HG03520 (cell line): ENCODE results near the gene CFAP20.

Source experiments
- ATAC-seq: cut with Tn5 transposase; IDR thresholded peaks from one replicate; pipeline ENCODE4 v1.9.1; 2021; ENCODE audit warnings: mild to moderate bottlenecking, moderate library complexity; ENCODE audit not compliant: unreplicated experiment

The CFAP20 gene

GRCh38 chr16:58125041-58125440 is 4.1 kb downstream of the CFAP20 start:
- ATAC-seq: no peak

DNA sequence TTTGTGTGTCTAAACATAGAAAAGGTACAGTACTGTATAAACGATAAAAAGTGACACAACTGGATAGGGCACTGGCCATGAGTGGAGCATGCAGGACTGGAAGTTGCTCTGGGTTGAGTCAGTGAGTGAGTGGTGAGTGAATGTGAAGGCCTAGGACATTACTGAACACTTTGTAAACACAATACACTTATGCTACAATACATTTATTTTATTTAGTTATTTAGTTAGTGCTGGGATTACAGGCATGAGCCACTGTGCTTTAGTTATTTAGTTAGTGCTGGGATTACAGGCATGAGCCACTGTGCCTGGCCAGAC is 4.6 kb downstream of the CFAP20 start:
- ATAC-seq: no peak

GRCh38 chr16:58123896-58124600 is 5.1 kb downstream of the CFAP20 start:
- no peak for ATAC-seq

GRCh38 chr16:58121132-58121531 is 8.0 kb downstream of the CFAP20 start:
- ATAC-seq: no peak

GRCh38 chr16:58120234-58120633 is 8.9 kb downstream of the CFAP20 start:
- no peak for ATAC-seq

DNA sequence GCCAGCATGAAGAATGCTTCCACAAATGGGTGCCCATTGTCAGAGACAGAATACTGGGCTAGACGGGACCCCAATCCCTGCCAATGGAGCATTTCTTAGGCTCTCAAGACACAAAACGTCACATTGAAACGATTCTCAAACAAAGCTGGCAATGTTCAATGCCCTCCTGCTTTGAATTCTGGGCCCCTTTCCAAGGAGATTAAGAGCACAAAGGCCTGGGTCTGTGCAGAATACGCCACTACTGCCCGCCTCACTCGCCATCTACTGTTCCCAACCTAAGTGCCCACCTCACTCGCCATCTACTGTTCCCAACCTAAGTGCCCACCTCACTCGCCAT is 9.7 kb downstream of the CFAP20 start:
- no peak for ATAC-seq

DNA sequence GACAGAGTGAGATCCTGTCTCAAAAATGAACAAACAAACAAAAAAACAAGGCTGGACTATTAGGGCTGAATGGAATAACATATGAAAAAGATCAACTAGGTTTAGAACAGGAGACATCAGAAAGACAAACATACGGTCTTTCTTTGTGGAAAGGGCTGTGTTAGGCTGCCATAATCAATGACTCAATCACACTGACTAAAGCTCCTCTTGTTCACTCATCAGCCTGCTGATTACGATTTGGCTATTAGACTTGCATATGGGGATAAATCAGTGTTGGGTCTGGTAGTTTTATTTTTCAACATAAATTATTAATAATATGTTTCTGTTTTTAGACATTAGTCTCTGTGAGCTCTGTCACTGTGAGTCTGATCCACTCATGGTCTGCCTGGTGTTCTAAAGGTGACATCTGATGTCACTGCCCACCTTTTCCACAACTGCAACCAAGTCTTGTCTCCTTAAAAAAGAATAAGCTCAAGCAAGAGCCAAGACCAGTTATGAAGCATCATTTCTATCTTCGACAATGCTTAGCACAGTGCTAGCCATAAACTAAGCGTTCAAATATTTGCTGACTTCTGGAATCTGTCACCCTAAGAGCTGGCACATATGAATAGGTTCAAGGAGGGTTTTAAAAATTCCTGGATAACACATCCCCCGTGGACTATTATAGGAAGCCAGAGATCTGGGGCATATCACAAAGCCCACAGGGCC is 10.2 kb downstream of the CFAP20 start:
- ATAC-seq: no peak

DNA sequence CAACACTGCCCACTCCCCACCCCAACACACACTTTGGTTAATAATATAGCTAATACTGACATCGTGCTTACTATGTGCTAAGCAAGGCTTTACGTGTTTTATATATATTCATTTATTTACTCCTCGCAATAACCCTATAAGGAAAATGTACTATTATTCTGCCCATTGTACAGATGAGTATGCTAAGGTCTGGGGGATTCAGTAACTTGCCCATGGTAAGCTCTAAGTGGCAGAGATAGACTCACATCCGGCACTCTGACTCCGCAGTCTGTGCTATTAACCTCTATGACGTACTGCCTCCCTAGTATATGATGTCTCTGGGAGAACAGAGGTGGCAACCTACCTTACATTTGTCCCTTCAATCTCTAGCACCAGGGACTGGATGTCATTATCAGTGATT is 12.7 kb downstream of the CFAP20 start:
- no peak for ATAC-seq

GRCh38 chr16:58116081-58116480 is 13.1 kb downstream of the CFAP20 start:
- ATAC-seq: no peak

DNA sequence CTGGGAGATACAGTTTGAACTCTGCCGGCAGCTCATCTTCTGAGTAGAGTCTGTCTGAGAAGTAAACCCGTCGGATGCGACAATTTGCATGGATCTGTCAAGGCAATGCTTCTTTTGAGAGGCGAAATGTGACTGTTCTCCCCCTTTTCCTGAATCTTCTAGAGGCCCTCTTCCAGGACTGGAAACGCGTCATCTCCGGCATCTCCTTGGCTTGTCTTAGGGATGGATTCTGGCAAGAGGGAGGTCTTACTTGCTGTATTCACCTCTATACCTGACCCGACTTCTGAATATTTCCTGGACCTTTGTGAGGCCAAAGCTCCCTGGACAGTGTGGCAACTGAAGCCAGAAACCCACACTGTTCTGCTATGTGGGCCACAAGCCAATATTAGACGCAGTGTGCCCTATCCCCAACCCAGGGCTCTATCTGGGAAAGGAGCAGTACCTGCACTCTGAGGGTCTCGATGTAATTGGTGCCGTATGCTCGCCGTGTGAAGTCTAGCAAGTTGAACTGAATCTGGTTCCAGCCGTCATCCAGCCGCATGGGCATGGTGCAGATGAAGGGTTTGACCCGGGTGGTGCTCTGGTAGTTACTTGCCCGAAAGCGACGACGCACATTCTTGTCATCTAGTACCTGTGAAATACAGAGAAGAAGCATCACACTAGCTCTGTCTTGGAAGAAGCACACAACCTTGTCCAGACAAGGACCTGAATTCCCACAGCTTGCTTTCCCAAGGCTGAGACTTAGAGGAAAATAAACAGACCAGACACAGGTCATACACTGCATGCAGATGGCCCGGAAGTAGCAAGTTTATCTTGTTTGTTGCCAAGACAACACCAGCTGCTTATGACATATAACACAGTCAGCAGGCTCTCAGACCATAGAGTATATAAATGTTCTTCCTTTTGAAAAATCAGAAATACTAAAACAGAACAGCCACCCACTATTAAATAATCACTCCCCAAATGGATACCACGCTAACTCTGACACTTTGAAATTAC is 14.1 kb downstream of the CFAP20 start:
- ATAC-seq: no peak

GRCh38 chr16:58111302-58111627 is 17.9 kb downstream of the CFAP20 start:
- no peak for ATAC-seq

DNA sequence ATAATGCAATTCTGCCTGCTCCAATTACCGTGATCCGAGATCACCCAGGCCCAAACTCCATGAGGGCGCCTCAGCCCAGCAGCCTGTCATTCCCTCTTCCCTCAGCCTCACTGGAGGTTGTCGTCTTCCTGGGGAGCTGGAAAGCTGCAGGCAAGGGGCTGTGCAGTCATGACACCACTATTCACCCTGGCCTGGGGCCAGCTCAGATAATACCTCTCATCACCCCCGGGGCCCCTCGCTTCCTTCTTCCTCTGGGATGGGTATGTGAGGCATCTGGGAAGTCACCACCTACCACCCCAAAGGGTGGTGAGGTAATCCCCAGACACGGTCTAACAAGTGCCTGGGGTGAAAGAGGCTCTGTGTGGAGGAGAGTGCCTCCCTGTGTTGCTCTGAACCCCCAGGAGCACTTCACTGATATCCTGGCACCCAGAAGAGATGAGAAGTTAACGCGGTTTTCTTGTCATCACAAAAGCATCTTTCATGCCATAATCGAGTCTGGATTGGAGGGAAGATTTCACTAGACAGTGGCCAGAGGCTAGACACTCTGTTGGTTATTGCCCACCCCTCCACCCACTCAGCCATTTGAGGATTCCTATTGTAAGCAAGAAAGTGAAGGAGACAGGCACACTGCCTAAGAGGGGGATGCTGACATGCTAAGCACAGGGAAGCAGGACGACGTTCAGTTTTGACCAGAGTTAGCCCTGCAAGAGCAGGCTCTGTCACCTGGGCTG is 18.4 kb downstream of the CFAP20 start:
- ATAC-seq: no peak

DNA sequence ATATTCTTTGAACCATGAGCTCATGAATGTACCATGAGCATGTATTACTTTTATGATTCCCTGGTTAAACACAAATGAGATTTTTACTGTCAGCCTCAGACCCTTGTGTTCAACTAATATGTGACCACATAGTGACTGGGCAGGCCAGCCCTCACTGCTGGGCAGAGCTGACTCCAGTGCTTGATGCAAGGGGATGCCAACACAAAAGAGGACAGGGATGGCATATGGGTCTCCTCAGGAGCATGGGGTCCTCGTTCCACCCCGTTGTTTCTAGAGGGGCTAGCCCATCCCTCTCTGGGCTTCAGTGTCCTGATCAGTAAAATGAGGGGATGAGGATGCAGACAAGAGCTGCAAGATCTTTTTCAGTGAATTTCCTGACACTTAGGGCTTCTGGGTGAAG is 19.3 kb downstream of the CFAP20 start:
- no peak for ATAC-seq

DNA sequence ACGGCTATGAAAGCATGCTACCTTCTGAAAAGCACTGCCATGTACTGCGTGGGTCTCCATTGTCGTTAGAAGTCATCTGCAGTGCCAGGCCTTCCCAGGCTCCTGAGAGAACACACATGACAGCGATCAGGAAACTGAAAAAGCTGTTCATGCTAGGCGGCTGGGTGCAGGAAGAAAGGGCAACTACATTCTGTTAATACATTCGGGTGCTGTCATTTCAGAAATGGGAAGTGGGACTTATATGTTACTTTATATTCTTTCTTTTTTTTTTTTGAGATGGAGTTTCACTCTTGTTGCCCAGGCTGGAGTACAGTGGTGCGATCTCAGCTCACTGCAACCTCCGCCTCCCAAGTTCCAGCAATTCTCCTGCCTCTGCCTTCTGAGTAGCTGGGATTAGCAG is 19.9 kb downstream of the CFAP20 start:
- ATAC-seq: no peak

DNA sequence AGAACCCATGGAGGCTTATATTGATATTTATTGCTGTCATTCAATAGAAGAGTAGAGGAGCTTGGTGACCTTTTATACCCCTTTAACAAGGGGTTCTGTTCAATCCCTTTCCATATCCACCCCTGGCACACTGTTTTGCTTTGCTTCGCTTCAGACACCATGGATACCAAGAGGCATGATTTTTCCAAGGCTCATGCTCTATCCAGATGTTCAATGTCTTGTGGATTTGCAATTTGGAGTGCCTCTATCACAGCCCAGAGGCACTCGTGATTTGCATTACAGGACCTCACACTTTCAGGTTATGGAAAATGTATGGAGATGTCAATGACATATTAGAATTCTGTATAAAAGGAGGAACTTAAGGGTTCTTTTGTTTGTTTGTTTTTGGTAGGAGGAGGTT is 21.5 kb downstream of the CFAP20 start:
- ATAC-seq: no peak

DNA sequence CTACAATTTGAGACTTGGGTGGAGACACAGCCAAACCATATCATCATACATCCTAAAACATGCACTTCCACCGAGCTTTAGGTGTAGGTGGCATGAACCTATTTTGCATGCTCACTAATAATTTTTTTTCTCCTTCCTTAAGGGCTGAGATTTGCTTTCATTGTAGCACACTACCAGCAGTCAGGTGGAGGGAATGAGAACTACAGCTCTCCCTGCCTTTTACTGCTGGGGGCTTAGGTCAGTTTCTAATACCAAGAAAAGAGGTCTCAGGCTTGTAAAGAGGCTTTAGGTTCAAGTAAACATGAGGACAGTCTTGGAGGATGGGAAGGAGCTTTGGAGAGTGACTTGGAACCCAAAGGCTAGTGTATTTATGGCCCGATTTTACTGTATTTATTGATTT is 22.0 kb downstream of the CFAP20 start:
- ATAC-seq: no peak

DNA sequence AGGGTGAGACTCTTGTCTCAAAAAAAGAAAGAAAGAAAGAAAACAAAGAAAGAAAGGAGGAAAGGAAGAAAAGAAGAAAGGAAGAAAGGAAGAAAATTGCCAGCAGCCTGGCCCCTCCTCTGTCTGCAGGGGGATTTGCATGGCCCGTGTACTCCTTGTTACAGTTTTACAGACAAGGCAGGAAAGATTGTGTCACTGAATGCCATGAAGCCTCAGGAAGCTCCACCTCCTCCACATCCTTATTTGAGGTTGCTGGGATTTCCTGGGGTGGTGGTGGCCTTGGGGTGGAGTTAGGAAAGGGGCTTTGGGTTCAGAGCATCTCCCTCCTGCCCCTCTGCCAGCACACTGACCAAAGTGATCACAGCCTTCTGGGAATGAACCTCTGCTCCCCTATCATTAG is 23.6 kb downstream of the CFAP20 start:
- no peak for ATAC-seq

GRCh38 chr16:58102665-58103392 is 26.4 kb downstream of the CFAP20 start:
- peak; percentile 64 for ATAC-seq

DNA sequence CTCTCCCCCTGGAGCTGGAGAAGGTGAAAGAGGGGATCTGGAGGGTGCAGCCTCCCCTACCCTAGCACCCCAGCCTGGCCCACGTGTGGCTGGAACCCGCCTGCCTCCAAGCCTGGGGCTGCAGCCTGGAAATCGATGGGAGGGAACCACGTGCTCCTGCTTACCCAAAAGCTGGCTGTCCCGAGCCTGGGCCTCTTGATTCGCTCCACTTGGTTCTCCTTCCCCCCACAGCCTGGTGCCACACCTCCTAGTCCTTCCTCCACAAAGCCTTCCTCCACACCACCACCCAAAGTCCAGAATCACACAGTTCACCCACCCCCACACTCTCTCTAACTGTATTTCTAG is 29.3 kb downstream of the CFAP20 start:
- no peak for ATAC-seq

DNA sequence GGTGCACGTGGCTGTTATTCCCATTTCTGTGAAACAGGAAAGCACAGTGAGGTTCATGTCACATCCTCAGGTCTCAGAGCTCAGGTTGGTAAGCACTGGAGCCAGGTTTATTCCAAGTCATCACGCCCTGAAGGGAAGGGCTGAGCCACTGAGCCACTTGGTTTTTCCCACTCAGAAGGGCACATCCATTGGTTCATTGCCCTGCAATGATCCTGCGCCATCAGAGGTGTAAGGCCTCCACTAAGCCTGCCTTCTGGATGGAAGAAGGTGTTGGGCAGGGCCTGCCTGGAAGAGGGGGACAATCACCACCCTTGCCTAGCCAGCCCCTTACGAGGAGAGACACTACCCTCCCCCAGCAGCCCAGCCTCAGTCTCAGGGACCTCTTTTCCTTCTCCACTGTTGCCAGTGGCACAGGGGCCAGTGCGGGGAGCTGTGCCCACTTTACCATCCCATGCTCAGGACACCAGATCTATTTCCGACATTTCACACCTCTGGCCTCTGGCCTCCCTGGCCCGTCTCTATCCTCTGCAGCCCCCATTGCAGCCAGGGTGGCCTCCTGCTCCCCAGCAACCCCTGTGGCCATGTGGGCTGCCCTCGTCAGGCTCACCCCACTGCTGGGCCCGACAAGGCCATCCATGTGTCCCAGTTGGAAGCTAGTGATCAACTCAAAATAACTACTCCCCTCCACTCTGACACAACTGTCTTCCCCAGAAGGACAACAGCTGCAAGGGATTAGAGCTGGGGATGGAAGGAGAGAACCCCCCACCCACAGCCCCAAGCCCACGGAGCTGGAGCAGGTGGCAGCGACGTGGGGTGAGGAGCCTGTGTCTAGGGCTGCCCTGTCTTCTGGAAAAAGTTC is 29.9 kb downstream of the CFAP20 start:
- no peak for ATAC-seq
